ENCODE data around the gene INPP4A. TPM values are rescaled to one million over a fixed set of nuclear protein-coding genes. Genes with fewer than 3 reads are reported as not detected.

INPP4A gene
- total and polyA plus RNA-seq, 9 of the 15 experiments (the other 6 are each of a cell fraction or from before 2014, with no cell fraction given) = 1.8 to 15.7 (median 8.3) TPM

- TF ChIP-seq RERE (CRISPR knock-in tag; IDR thresholded peaks at IDR 0.05; ENCODE audit: borderline replicate concordance) (no peak), C11orf30 (IDR thresholded peaks at IDR 0.05; ENCODE audit: low read depth) (no peak), THRB (CRISPR knock-in tag; conservative IDR thresholded peaks at IDR 0.05) (no peak), AFF4 (CRISPR knock-in tag; IDR thresholded peaks at IDR 0.05) (no peak), HDAC2 (IDR thresholded peaks at IDR 0.05) (no peak; the same call in none of the 2 replicates), TOE1 (IDR thresholded peaks at IDR 0.05; ENCODE audit: borderline replicate concordance) (peak; percentile 68; the same call in 1 of the 2 replicates), TOE1 (CRISPR knock-in tag; IDR thresholded peaks at IDR 0.05; ENCODE audit: borderline replicate concordance, low read depth) (no peak), NUFIP1 (IDR thresholded peaks at IDR 0.05; ENCODE audit: partially characterized antibody) (no peak), HEY1 (CRISPR knock-in tag; IDR thresholded peaks at IDR 0.05; ENCODE audit: borderline replicate concordance) (no peak), EP400 (IDR thresholded peaks at IDR 0.05) (peak; percentile 48; the same call in 1 of the 2 replicates), BDP1 (IDR thresholded peaks at IDR 0.05; ENCODE audit: insufficient read depth, insufficient read length) (no peak), STAG1 (CRISPR knock-in tag; IDR thresholded peaks at IDR 0.05; ENCODE audit: borderline replicate concordance) (no peak), PYGO2 (tag; IDR thresholded peaks at IDR 0.05) (no peak), GTF2E2 (tag; IDR thresholded peaks at IDR 0.05) (no peak), RBFOX2 (IDR thresholded peaks at IDR 0.05; ENCODE audit: low read depth, low read length) (no peak), U2AF1 (optimal IDR thresholded peaks at IDR 0.05; ENCODE audit: low read depth, low read length) (no peak), ZNF77 (CRISPR knock-in tag; IDR thresholded peaks at IDR 0.05) (no peak)
Measured at GRCh38 chr2:98507891-98508708, 63.4 kb downstream of the INPP4A start (continued).
